Measurements from ENCODE around the gene CACNA1D.
A peak's percentile ranks its signal among the peaks of the same experiment; 100 is the strongest.
"Not testable (repeated sequence)": the region's sequence is repeated elsewhere in the genome, so short reads cannot be mapped to it uniquely, and the experiment has no call there.

Gene CACNA1D

DNA sequence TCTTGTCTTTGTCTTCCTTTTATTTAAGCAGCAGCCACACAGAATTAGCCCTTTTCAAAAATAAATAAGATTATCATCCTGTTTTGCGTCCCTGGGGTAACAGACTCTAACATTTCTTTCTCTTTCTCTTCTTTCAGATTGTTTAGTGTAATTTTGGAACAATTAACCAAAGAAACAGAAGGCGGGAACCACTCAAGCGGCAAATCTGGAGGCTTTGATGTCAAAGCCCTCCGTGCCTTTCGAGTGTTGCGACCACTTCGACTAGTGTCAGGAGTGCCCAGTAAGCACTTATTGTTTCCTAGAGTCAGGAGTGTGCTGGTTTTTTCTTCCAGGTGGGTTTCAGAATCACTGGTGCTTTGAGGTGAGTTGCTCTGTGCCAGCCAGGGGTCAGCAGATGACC is 165.6 kb downstream of the CACNA1D start:
- no peak for DNase-seq

DNA sequence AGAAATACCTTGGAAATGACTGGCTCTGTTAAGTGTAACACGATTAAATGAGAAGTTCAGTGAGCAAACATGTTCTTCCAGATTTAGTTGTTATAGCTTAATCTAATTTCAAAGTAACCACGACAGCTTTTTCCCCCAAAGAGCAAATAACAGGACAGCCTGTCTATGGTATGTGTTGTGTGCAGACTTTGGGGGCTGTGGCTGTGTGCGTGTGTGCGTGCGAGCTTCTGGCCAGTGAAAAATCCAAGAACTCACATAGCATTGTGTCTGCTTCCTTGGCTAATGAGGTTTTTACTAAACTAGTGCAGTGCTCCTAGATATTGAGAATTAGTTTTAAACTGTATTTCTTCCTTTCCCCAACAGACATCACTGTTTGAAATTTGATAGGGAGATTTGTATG is 167.1 kb downstream of the CACNA1D start:
- DNase-seq = no peak

DNA sequence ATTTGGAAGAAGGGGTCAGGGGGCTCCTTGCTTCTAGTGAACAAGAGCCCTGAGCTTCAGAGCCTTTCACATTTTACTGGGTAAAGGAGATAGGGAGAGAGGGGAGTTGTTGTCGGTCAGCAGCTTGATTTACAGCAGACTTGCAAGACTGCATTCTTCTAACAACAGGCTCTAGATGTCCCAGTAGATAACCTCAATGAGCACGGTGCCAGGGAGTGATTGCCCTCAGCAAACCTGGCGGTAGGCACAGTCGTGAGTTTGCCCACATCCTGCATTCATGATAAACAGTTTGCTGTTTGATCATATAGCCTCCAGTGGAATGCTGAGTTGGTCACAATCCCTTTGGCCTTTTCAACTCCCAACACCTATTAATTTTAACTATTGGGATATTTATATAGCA is 170.4 kb downstream of the CACNA1D start:
- not testable (repeated sequence) for DNase-seq

DNA sequence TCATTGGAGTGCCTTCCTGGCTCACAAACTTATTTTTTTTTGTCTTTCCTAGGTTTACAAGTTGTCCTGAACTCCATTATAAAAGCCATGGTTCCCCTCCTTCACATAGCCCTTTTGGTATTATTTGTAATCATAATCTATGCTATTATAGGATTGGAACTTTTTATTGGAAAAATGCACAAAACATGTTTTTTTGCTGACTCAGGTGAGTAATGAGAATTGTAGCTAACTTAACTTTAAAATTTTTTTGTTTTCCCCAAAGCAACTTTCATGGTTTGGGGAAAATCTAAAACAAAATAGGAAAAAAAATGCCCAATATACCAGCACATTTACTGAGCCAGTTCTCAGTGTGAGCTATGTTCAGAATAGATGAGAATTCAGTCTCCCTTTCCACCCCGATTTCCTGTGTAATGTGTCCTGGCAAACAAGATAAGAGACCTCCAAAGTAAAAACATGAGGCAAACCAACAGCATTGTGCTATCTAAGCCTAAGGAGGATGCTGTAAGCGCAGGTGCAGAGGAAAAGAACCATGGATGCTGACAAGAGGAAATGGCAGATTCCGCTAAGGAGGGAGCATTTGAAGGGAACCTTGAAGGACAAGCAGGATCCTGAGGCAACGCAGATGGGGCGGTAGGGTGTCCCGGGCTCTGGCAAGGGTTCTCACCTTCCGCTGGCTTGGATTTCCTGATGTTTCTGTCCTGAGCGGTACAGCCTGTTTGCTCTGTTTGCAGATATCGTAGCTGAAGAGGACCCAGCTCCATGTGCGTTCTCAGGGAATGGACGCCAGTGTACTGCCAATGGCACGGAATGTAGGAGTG is 171.4 kb downstream of the CACNA1D start:
- no peak for DNase-seq

DNA sequence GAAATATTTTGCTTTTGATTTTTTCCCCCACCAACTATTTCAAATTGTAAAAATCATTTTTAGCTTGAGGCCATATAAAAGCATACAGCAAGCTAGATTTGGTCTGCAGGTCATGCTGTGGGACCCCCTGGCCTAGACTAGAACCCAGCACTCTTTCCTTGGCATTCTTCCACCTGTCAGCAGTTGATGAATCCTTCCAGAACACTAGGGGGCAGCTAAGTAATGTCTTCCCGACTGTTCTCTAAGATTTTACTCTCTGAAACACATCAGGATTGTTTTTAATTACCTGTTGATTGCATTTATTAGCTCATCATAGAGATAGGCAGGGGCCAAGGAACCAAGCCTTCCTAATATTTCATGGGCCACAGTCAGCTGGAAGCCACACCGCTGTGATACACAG is 174.5 kb downstream of the CACNA1D start:
- peak; percentile 48 for DNase-seq

DNA sequence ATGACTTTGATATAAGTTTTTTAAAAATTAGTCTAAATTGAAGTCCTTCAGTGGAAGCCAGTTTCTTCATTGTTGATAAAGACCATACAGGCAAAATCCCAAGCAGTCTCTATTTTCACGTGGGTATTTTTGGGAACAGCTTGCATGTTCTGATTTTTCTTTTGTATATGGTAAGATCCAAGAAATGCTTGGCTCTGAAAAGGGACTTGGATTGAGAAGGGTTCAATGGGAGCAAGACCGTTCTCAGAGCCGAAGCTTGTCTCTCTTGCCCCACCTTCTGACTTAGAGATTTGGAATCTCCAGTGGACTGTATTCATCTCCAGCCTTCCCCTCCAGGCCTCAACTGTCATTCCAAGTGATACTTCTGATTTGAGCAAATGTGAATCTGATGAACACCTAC is 176.3 kb downstream of the CACNA1D start:
- DNase-seq = no peak

DNA sequence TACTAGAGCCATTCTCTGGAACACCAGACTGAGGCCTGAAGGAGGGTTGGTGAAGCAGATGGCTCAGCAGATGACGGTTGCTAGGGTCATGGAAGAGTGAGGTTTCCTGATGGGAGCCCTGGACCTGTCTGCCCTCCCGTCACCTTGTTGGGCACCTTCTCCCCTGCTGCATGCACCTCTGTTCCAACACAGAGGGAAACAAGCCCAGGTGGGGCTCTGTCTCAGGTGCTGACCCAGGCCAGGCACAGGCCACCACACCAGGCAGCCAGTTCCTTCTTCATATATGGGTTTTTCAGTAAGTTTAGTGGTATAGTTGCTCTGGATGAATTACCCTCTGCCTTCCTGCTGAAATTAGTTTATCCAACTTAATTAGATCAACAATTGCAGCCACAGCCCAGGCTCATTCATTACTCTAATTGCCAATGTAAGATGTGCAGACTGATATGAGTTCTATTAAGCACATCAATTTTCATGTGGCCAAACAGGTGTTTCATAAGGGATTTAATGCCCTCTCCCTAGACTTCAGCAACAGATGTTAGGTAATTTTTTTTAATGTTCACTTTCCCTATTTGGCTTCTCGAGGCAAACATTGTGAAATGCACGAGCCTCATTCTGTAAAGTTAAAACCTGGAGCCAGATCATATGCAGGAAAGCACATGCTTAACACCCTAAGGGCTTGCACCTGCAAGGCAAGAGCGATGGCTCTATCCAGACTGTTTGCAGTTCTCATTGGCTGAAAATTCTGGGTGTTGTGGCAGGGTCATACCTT is 177.0 kb downstream of the CACNA1D start:
- DNase-seq = peak; percentile 64

DNA sequence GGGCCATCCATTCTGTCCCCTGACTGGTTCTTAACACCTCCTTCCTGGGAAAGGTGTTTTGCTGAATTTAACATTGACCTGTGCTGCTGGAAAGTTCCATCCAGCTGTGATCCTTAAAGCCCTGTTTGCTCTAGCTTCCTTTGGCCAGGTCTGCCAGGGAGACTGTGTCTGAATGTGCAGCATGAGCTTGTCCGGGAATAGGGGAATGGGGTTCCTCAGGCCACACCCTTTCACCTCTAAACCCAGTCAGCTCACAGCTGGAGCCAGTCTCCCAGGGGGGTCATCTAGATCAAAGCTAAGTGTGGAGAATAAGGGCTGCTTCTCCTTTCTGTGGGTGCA is 177.5 kb downstream of the CACNA1D start:
- no peak for DNase-seq

DNA sequence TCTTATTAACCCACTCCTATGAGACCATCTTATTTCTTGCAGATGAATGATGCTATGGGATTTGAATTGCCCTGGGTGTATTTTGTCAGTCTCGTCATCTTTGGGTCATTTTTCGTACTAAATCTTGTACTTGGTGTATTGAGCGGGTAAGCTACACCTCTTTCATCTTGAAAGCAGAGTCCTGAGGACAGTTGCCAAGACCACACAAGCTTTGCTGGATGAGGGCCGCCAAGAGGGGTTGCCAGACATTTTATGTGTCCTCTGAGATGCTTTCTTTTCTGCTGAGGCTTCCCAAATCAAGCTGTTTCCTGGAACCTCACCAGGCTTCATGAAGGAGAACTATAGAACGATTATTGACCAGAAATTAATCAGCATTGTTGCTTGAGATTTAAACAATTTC is 178.6 kb downstream of the CACNA1D start:
- no peak for DNase-seq

DNA sequence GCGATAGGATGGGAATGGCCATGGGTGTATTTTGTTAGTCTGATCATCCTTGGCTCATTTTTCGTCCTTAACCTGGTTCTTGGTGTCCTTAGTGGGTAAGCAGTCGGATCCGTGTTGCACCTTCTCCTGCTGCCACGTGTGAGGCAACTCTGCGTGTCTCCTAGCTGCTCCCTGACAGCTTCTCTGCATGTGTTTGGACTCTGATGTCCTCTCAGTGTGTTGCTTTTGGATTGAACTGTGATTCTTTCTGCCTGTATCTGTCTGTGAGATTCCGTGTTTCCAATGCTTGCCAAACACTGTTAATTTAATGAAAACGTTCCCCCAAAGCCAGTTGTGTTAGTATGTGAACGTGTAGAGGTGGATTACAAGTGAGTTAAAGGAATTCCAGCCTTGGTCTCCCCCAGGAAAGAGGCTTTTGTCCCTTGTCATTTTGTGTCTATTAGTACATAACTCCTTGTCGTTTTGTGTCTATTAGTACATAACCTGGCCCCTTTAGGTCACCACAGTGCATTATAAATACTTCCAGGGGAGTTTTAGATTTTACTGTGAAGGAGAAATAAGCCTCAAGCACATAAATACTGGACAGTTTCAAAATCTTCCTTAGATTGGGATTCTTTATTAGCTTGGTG is 179.4 kb downstream of the CACNA1D start:
- DNase-seq = no peak

DNA sequence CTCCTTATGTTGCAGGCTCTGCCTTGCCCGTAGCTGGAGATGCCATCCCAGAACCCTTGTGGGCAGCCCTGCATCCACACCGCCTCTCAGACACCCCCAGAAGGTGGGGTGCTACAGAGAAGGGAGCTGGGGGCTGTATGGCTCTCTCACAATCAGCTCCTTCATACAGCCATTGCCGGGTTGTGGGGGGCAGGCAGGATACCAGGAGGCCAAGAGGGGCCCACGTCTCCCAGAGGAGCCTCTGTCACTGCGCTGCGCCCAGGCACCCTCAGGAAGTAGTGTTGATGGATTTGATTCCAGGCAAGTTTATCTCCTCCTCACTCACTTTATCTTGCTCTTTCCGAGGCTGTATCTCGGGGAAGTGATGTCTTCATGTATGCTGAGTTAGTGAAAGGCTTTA is 180.2 kb downstream of the CACNA1D start:
- no peak for DNase-seq

DNA sequence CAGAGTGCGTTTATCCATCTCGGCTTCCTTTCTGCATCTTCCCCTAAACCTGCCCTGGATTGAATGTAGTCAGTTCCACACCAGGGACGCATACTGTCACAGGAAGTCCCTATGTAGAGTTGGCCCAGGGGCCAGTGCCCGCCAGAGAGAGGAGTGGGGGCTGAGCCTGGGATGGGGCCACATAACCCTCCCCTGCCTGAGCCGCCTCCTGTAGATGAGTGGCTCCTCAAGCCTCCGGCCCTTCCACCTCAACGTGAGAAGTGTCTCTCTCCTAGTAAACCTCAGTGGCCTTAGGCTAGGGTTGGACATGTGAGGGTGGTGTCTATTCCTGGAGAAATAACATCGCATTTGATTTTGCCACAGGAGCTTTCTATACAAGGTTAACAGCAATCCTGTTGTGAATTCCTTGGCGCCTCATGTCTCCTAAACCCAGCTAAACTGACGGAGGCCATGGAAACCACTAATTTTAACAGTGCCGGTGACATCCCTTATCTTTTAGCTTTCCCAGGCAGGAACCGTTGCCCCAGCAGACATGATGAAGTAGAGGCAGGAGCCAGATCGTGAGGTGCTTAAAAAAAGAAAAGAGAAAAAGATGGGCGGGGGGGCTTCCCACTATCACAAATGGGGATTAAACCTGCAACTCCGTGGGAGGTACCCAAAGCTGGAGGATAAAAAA is 180.7 kb downstream of the CACNA1D start:
- DNase-seq = no peak

DNA sequence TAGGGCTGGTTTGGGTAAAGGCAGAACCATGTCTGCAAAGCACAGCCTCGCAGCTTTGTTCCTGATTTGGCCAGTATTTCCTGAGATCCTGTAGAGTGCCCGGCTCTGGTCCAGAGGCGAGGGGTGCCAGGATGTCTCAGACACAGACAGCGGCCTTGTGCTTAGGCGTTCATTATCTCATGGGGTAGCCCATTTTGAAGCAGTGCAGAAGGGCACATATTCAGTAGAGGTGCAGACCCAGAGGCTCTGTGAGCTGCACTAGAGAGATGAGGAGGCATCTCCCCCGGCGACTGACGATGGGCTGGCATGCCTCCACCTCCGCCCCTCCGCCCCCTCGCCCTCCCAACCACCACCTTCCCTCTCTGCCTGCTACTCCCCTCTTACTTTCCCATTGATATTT is 181.5 kb downstream of the CACNA1D start:
- no peak for DNase-seq

DNA sequence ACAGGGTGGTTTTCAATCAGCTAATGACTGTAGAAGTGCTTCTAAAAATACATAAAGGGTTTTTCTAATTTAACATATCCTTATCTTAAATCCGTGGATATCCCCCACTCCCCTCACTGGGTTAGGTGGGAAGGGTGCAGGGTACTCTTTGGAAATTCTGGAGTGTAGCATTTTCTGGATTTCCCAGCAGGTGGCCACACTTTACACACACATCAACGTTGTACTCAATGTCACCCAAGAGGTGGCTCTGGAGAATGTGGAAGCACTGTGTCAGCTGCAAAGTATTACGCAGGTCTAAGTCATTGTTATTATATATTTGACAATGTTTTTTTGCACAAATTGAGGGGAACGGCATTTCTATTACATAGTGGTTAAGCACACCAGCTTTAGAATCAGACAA is 183.0 kb downstream of the CACNA1D start:
- DNase-seq = peak; percentile 54

DNA sequence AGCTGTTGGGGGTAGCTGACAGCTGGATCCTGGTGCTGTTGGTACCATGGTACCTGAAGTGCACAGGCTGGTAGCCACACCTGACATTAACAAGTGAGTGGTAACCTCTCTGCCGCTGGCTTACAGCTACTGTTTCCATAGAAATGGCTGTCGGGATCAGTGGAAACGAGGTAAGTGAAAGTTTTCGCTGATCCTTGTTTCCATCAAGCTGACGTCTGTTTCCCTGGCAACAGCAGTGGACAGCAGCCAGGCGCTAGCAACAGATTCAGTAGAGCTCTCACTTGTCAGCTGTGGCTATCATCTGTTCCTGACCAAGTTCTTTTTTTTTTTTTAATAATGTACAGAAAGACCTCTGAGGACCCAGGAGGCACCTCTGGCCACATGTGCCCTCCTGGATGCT is 185.6 kb downstream of the CACNA1D start:
- peak; percentile 14 for DNase-seq

DNA sequence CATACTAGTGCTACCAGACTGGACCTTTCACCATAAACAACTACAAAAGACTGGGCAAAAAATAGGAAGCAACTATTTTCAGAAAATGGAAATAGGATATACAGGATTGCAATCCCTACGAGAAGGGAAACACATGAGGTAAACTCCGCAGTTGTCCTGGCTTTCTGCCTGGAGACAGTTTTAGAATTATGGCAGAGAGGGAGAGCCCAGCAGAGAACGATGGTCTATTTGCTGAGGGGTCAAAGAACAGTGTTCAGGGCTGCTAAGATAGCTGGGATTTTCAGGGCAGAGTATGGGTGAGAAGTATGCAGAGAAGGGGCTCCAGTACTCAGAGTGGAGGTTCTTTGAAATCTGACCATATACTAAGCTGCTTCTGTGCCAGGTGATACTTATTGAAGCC is 188.4 kb downstream of the CACNA1D start:
- no peak for DNase-seq

DNA sequence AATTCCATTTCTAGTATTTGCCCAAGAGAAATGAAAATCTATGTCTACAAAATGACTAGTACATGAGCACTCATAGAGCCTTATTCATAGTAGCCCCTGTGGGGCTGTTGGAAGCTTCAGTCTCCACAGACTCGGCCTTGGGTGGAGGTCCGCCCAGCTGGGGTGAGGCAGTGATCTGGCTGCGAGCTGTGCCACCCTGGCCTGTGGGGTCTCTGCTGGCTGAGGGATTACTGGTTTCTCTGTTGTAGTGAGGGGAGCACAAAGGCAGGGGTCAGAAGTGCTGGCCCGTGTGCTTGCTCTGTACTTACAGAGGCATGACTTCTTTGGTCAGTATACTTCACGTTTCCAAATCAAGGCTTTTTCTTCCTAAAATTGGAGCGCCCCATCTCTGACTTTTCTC is 193.7 kb downstream of the CACNA1D start:
- DNase-seq = no peak

DNA sequence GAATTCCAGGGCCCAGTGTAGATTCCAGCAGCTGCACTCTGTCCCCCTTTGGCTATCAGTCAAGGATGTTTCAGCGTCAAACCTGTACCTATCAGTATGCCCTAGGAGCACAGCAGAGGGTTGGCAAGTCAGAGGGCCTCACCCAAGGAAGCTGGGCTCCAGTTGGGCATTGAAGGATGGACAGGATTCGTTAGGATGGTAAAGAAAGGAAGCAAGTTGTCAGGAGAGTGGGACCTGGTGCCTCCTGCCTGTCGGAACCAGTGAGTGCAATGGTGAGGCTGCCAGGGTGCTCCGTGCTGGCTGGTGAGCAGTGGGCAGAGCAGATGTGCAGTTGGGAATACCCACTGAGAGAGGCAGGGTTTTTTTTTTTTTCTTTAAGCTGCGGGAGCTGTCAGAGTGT is 194.6 kb downstream of the CACNA1D start:
- DNase-seq = no peak

DNA sequence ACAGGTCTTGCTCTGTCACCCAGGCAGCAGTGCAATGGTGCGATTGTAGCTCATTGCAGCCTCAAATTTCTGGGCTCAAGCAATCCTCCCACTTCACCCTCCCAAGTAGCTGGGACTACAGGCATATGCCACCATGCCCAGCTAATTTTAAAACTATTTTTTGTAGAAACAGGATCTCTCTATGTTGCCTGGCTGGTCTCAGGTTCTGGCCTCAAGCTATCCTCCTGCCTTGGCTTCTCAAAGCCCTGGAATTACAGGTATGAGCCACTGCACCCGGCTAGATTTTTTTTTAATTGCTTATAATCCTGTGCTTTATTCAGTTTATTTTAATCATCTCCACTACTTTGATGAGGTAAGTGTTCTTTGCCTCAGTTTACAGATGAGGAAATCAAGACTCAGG is 195.3 kb downstream of the CACNA1D start:
- no peak for DNase-seq

DNA sequence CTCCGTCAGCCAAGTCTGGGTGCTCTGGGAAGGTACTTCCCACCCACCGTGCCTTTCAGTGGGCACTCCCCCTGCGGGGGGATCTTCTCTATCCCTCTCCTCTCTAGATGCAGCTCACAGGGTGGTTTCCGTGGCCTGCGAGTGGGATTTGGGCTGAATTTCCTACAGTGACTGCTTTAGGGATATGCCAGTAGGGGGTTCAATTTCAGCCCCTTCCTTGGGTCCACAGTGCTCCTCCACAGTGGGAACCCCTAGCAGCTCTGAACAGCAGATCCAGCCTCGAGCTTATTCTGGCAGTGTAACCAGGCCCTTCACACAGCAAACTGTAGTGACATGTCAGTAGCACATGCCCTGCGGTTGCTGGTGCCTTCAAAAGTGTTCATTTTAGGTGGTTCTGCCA is 196.1 kb downstream of the CACNA1D start:
- DNase-seq = no peak

DNA sequence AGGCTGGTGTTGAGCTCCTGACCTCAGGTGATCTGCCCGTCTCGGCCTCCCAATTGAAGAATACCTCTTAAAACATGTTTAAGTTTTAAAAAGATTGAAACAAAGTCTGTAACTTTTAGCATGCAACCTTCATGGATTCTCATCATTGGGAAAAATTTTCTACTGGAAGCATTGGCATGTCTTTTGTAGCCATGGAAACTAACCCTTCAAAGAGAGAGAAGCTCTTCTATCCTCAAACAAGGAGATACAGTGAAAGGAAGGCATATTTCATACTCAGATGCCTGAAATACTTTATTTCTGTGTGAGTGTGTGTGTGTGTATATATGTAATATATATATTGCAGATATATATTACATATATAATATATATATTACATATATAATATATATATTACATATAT is 196.9 kb downstream of the CACNA1D start:
- DNase-seq = no peak

DNA sequence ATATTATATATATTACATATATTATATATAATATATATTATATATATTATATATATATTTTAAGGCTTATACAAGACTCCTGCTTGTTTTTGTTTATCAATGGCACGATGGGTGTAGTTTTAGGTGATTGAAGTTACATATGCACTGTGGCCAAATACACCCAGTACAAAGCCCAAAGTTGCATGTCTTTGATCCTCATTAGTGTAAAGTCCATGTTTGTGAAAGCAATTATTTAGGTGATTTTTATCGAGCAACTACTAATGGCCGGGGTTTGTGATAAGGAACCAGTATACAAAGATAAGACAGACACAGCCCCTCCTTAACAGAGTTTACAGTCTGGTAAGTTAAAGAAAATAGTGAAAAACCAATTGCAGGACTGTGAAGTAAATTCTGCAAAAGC is 197.5 kb downstream of the CACNA1D start:
- DNase-seq = no peak

DNA sequence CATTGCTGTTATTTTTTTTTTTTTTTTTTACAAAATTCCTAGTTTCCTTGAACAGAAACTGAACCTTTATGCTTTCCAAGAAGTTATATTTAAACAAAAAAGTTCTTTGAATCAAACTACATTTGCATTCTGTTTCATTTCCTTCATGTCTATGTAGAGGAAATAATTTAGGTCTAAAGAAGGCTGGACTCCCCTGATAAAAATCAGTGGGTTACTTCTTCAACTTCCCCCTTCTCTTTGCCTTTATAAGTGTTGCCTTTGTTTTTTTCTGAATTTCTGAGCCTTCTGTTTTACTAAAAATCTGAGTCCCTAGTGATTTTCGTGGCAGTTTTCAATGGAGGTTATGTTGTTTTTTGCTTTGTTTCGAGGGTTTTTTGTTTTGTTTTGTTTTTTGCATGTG is 199.0 kb downstream of the CACNA1D start:
- DNase-seq = no peak

DNA sequence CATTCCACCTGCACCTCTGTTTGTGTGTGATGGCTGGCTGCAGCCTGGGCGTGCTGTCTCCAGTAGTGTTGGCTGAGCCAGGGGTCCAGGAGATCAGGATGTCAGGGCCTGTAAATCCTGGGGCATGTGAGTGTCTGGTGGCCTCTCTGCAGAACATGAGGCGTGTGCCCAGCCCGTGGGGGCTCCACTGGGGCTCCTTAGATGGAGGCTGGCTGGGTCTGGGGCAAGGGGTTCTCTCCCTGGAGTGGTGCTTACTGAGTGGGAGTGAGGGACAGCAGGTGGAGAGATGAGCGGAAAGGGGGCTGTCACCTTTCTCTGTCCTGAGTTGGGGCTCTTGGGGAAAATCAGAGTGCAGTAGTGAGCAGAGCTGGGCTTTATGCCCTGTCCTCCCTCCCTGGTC is 199.6 kb downstream of the CACNA1D start:
- DNase-seq = no peak

Measured in RPMI8226 (cell line).